SK-N-SH (cell line): Measurements from ENCODE around the gene ZNF23. TPM values are rescaled to one million over a fixed set of nuclear protein-coding genes. Genes with fewer than 3 reads are reported as not detected.

Experiments
- CTCF ChIA-PET: fragments of 300-600, 350-600 bp; formaldehyde crosslinking; extraction: SDS; loops from one replicate; lab custom pipeline; 2021; lab: Yijun Ruan, JAX
- POLR2A ChIA-PET: fragments of 350-600 bp; sonication (Branson Sonifier 250); formaldehyde crosslinking; extraction: SDS; loops from one replicate; lab custom pipeline; 2020; ENCODE audit warnings: antibody characterized with exemption, inconsistent platforms; lab: Yijun Ruan, JAX
- DNase-seq: peaks from one replicate; pipeline ENCODE4 v3.0.0; 2012
- H2AFZ ChIP-seq: fragments of 200-600 bp; sonication (generic); 2 replicates; pipeline ENCODE4 v1.8.1; 2016; ENCODE audit warnings: antibody characterized with exemption, mild to moderate bottlenecking, low read depth
- H3F3A ChIP-seq: fragments of 200-600 bp; sonication (generic); replicated peaks from 2 replicates; pipeline ENCODE3; 2016; ENCODE audit warnings: antibody characterized with exemption, mild to moderate bottlenecking; ENCODE audit not compliant: insufficient read depth
- H3K27ac ChIP-seq, 2 experiments: fragments of 200-500 bp in 1 of 2; fragments of 200-600 bp in 1 of 2; sonication (Bioruptor generic) in 1 of 2; sonication (generic), shearing (Covaris generic) in 1 of 2; 2 replicates each; pipeline versions ENCODE4 v1.5.1 to v1.6.1; 2014 to 2016; ENCODE audit warnings: low read depth in 2 of 2, inconsistent platforms in 1 of 2, low read length in 1 of 2, mild to moderate bottlenecking in 1 of 2, mixed read lengths in 1 of 2
- H3K27me3 ChIP-seq: fragments of 200-600 bp; sonication (generic), shearing (Covaris generic); 2 replicates; pipeline ENCODE4 v1.6.1; 2016; ENCODE audit warnings: mixed run types; ENCODE audit not compliant: insufficient read depth
- H3K36me3 ChIP-seq, 2 experiments: fragments of 200-500 bp in 1 of 2; fragments of 200-600 bp in 1 of 2; sonication (Bioruptor generic) in 1 of 2; sonication (generic) in 1 of 2; replicated peaks in 1 of 2; 2 replicates each; pipeline versions ENCODE3 to v1.5.1; 2014 to 2016; ENCODE audit warnings: low read length in 1 of 2, mild to moderate bottlenecking in 1 of 2; ENCODE audit not compliant: insufficient read depth in 2 of 2, control insufficient read depth in 1 of 2
- H3K4me1 ChIP-seq, 2 experiments: fragments of 200-500 bp in 1 of 2; fragments of 200-600 bp in 1 of 2; sonication (Bioruptor generic) in 1 of 2; sonication (generic), shearing (Covaris generic) in 1 of 2; 2 replicates each; pipeline versions ENCODE4 v1.5.1 to v1.6.1; 2014 to 2016; ENCODE audit warnings: low read depth in 1 of 2, low read length in 1 of 2, mixed run types in 1 of 2; ENCODE audit not compliant: insufficient read depth in 2 of 2, control insufficient read depth in 1 of 2
- H3K4me2 ChIP-seq: fragments of 200-600 bp; sonication (generic), shearing (Covaris generic); 2 replicates; pipeline ENCODE4 v1.6.1; 2017; ENCODE audit warnings: mixed run types
- H3K4me3 ChIP-seq, 2 experiments: fragments of 200-500 bp in 1 of 2; fragments of 200-600 bp in 1 of 2; sonication (Bioruptor generic) in 1 of 2; sonication (generic), shearing (Covaris generic) in 1 of 2; 2 replicates each; pipeline versions ENCODE4 v1.5.1 to v1.8.1; 2014 to 2016; ENCODE audit warnings: low read depth in 2 of 2, inconsistent platforms in 1 of 2, low read length in 1 of 2, mild to moderate bottlenecking in 1 of 2, mixed read lengths in 1 of 2, moderate library complexity in 1 of 2
- H3K79me2 ChIP-seq: fragments of 200-600 bp; sonication (generic); 2 replicates; pipeline ENCODE4 v1.8.1; 2017; ENCODE audit warnings: mild to moderate bottlenecking; ENCODE audit not compliant: insufficient read depth
- H3K9ac ChIP-seq: fragments of 200-600 bp; sonication (generic); 2 replicates; pipeline ENCODE4 v1.6.1; 2017; ENCODE audit warnings: mixed run types
- H3K9me2 ChIP-seq: fragments of 200-600 bp; sonication (generic); 2 replicates; pipeline ENCODE4 v1.6.1; 2017; ENCODE audit warnings: mixed run types
- H3K9me3 ChIP-seq: fragments of 200-600 bp; sonication (generic); 2 replicates; pipeline ENCODE4 v1.6.1; 2017; ENCODE audit warnings: mixed run types, mild to moderate bottlenecking, moderate library complexity
- H4K20me1 ChIP-seq: fragments of 200-600 bp; sonication (generic); 2 replicates; pipeline ENCODE4 v1.6.1; 2017; ENCODE audit warnings: mild to moderate bottlenecking, mixed run types; ENCODE audit not compliant: insufficient read depth
- CHD2 ChIP-seq: fragments of 150-350 bp; IDR thresholded peaks from 2 replicates; pipeline ENCODE4 v1.6.1; 2018; ENCODE audit warnings: low read length; ENCODE audit not compliant: partially characterized antibody
- EP300 ChIP-seq, 2 experiments: IDR thresholded peaks; 2 replicates each; pipeline versions ENCODE4 v1.4.0 to v1.6.1; 2012; ENCODE audit warnings: borderline replicate concordance in 1 of 2, low read depth in 1 of 2, low read length in 1 of 2
- EZH2phosphoT487 ChIP-seq: fragments of 200-600 bp; sonication (generic); IDR thresholded peaks from 2 replicates; pipeline ENCODE4 v1.6.1; 2017; ENCODE audit warnings: low read depth, mixed run types, mild to moderate bottlenecking, antibody characterized with exemption, moderate library complexity, borderline replicate concordance
- IRF3 ChIP-seq: fragments of 150-350 bp; IDR thresholded peaks from 2 replicates; pipeline ENCODE4 v1.6.1; 2016; ENCODE audit warnings: mild to moderate bottlenecking, low read depth, low read length
- MAX ChIP-seq: IDR thresholded peaks from 2 replicates; pipeline ENCODE4 v1.4.0; 2012; ENCODE audit warnings: low read depth
- NRF1 ChIP-seq: IDR thresholded peaks from 2 replicates; pipeline ENCODE4 v1.6.1; 2012; ENCODE audit warnings: low read depth, mild to moderate bottlenecking, low read length
- PBX3 ChIP-seq: IDR thresholded peaks from 2 replicates; pipeline ENCODE4; 2012
- RAD21 ChIP-seq: IDR thresholded peaks from 2 replicates; pipeline ENCODE4 v1.6.1; 2012; ENCODE audit warnings: mild to moderate bottlenecking, low read length
- USF2 ChIP-seq: fragments of 150-350 bp; IDR thresholded peaks from 2 replicates; pipeline ENCODE4 v1.6.1; 2017; ENCODE audit warnings: antibody characterized with exemption, low read length, low read depth, borderline replicate concordance
- WGBS: methylation state at CpG from one replicate; pipeline ENCODE4 v1.1.6; 2017; ENCODE audit warnings: low lambda C conversion rate; 5-methylcytosine and 5-hydroxymethylcytosine counted together
- polyA plus RNA-seq, 3 experiments: library from polyadenylated mRNA; depleted of rRNA; stranded (reverse); fragments of >200 nt; gene quantifications; 2 replicates each; pipeline ENCODE4 v1.2.3, GENCODE V29; 2012

The ZNF23 gene
- polyA plus RNA-seq, 1 of the 3 experiments (the other 2 are of a cell fraction): 7.3 TPM

- TF ChIP-seq USF2: no peak
- no peak for TF ChIP-seq NRF1
- TF ChIP-seq EZH2phosphoT487: no peak
- no peak for TF ChIP-seq EP300 (IDR thresholded peaks at IDR 0.05; ENCODE audit: borderline replicate concordance in 1 of 2, low read depth in 1 of 2, low read length in 1 of 2)
- TF ChIP-seq RAD21: no peak
- no peak for TF ChIP-seq PBX3
Measured at GRCh38 chr16:71459510-71459909, 2.5 kb downstream of the ZNF23 start (continued).

- H3K36me3 ChIP-seq: peaks cover 39 to 41% of the 10 kb centered on the region in 2 experiments
- H3K9me3 ChIP-seq: no peaks in the 10 kb centered on the region
- H4K20me1 ChIP-seq: no peaks in the 10 kb centered on the region
- peaks cover 42% of the 10 kb centered on the region for H3K79me2 ChIP-seq
- peaks cover 3 to 5% of the 10 kb centered on the region in 2 experiments; a peak in 3 of 4 replicates for H3K4me1 ChIP-seq
- no peak for TF ChIP-seq PBX3
- no peak for TF ChIP-seq IRF3
- no peak for TF ChIP-seq CHD2
- no peak for TF ChIP-seq MAX
- no peak for TF ChIP-seq NRF1
- no peak for TF ChIP-seq RAD21
- H3K9ac ChIP-seq: no peak overlapping the region
- no peak overlapping the region for H2AFZ ChIP-seq
- no peaks in the 10 kb centered on the region for H3K9me2 ChIP-seq
- H3K27me3 ChIP-seq: no peaks in the 10 kb centered on the region
- no peak overlapping the region for H3K4me2 ChIP-seq
- H3F3A ChIP-seq: peaks cover 3% of the 10 kb centered on the region
- no peak overlapping the region for H3K27ac ChIP-seq
- H3K4me3 ChIP-seq: no peak overlapping the region
- DNase-seq: no peak
- CTCF ChIA-PET: interaction anchor here (0.7 to 2.2 kb wide), 3 partner anchors 43 to 54 kb away, joined by 3 to 12 read pairs (median 4); no protein-coding TSS in a partner anchor
- POLR2A ChIA-PET: no interaction called here
- 91% methylated on average over 4 of the region's 4 CpGs for WGBS
Measured at GRCh38 chr16:71456801-71457200, 5.2 kb downstream of the ZNF23 start.
